Thymus (tissue), 11 donors: Measurements from ENCODE around the gene CREB1. TPM values are rescaled to one million over a fixed set of nuclear protein-coding genes. Genes with fewer than 3 reads are reported as not detected.
"Not testable (repeated sequence)": the region's sequence is repeated elsewhere in the genome, so short reads cannot be mapped to it uniquely, and the experiment has no call there.

Source experiments
- DNase-seq, 9 donors: peaks; one replicate each; pipeline ENCODE4 v3.0.0-alpha.2; 2013; ENCODE audit warnings: low spot score in 9 of 9, low read depth in 6 of 9, missing footprints in 1 of 9
- H3K27ac ChIP-seq, 2 donors: one replicate each; pipeline ENCODE4 v1.5.1; 2013; ENCODE audit warnings: control low read depth in 1 of 2, low read depth in 1 of 2, low read length in 1 of 2, mild to moderate bottlenecking in 1 of 2, moderate library complexity in 1 of 2
- H3K27me3 ChIP-seq, 2 donors: one replicate each; pipeline ENCODE4 v1.5.1; 2013; ENCODE audit warnings: low read length in 1 of 2; ENCODE audit not compliant: control insufficient read depth in 2 of 2, insufficient read depth in 1 of 2
- H3K36me3 ChIP-seq, 2 donors: one replicate each; pipeline ENCODE4 v1.5.1; 2013; ENCODE audit warnings: low read length in 1 of 2, mild to moderate bottlenecking in 1 of 2, moderate library complexity in 1 of 2; ENCODE audit not compliant: control insufficient read depth in 2 of 2, insufficient read depth in 2 of 2
- H3K4me1 ChIP-seq, 2 donors: one replicate each; pipeline ENCODE4 v1.5.1; 2013; ENCODE audit warnings: low read length in 2 of 2; ENCODE audit not compliant: control insufficient read depth in 2 of 2, insufficient read depth in 2 of 2
- H3K4me3 ChIP-seq, 2 donors: one replicate each; pipeline ENCODE4 v1.5.1; 2013; ENCODE audit warnings: low read length in 2 of 2, control low read depth in 1 of 2, mild to moderate bottlenecking in 1 of 2
- H3K9me3 ChIP-seq, 2 donors: one replicate each; pipeline ENCODE4 v1.5.1; 2013; ENCODE audit warnings: low read length in 1 of 2, mild to moderate bottlenecking in 1 of 2; ENCODE audit not compliant: control insufficient read depth in 2 of 2, insufficient read depth in 1 of 2
- WGBS: extraction: QIAGEN DNeasy Blood & Tissue Kit; methylation state at CpG from one replicate; pipeline ENCODE4 v1.1.7; 2013; 5-methylcytosine and 5-hydroxymethylcytosine counted together
- polyA plus RNA-seq: library from polyadenylated mRNA; stranded (reverse); fragments of 200-250 nt; gene quantifications from one replicate; pipeline ENCODE4 v1.2.3, GENCODE V29; 2013
- total RNA-seq: library from RNA; stranded (reverse); fragments of 120-200 nt; gene quantifications from one replicate; pipeline ENCODE4 v1.2.4, GENCODE V29; 2013
- donor health status: healthy.

Gene CREB1
- total and polyA plus RNA-seq, 2 donors, result 15.5 to 50.9 TPM

- 96% methylated on average over 5 of the region's 5 CpGs for WGBS
- Histone ChIP-seq H3K27me3 (no peaks in the 10 kb centered on the region), H3K27ac (no peak overlapping the region), H3K4me3 (no peak overlapping the region), H3K9me3 (no peaks in the 10 kb centered on the region), H3K4me1 (no peaks in the 10 kb centered on the region), H3K36me3 (no peaks in the 10 kb centered on the region)
- DNase-seq, result no peak
Measured at GRCh38 chr2:207487650-207488311, 42.0 kb upstream of the CREB1 start.

GRCh38 chr2:207489251-207489650 is 40.5 kb upstream of the CREB1 start:
- DNase-seq, result no peak
- no peak overlapping the region for H3K27ac ChIP-seq
- H3K9me3 ChIP-seq, result no peaks in the 10 kb centered on the region
- no peaks in the 10 kb centered on the region for H3K4me1 ChIP-seq
- no peak overlapping the region for H3K4me3 ChIP-seq
- H3K36me3 ChIP-seq, result no peaks in the 10 kb centered on the region
- WGBS, result 98% methylated on average over 4 of the region's 4 CpGs
- H3K27me3 ChIP-seq, result no peaks in the 10 kb centered on the region

- Histone ChIP-seq H3K27me3 (no peaks in the 10 kb centered on the region), H3K4me3 (no peak overlapping the region), H3K4me1 (no peaks in the 10 kb centered on the region), H3K9me3 (no peaks in the 10 kb centered on the region), H3K36me3 (no peaks in the 10 kb centered on the region), H3K27ac (no peak overlapping the region)
- DNase-seq, result no peak
- WGBS, result 99% methylated on average over 3 of the region's 3 CpGs
Measured at GRCh38 chr2:207490441-207490840, 39.3 kb upstream of the CREB1 start.

- H3K4me1 ChIP-seq, result no peaks in the 10 kb centered on the region
- no peak overlapping the region for H3K4me3 ChIP-seq
- no peaks in the 10 kb centered on the region for H3K27me3 ChIP-seq
- no peaks in the 10 kb centered on the region for H3K9me3 ChIP-seq
- no peak for DNase-seq
- WGBS, result 94% methylated on average over 2 of the region's 2 CpGs
- H3K27ac ChIP-seq, result no peak overlapping the region
- no peaks in the 10 kb centered on the region for H3K36me3 ChIP-seq
Measured at GRCh38 chr2:207491086-207491485, 38.7 kb upstream of the CREB1 start.

- no peak overlapping the region for H3K27ac ChIP-seq
- DNase-seq, result no peak
- no peak overlapping the region for H3K4me3 ChIP-seq
- H3K4me1 ChIP-seq, result no peaks in the 10 kb centered on the region
- 40% methylated on average over 5 of the region's 5 CpGs for WGBS
- no peaks in the 10 kb centered on the region for H3K36me3 ChIP-seq
- H3K27me3 ChIP-seq, result no peaks in the 10 kb centered on the region
- H3K9me3 ChIP-seq, result no peaks in the 10 kb centered on the region
Measured at GRCh38 chr2:207491956-207492355, 37.8 kb upstream of the CREB1 start.

- H3K36me3 ChIP-seq, result no peaks in the 10 kb centered on the region
- H3K9me3 ChIP-seq, result no peaks in the 10 kb centered on the region
- no peaks in the 10 kb centered on the region for H3K4me1 ChIP-seq
- no peak overlapping the region for H3K4me3 ChIP-seq
- WGBS, result 85% methylated on average over 1 of the region's 1 CpG
- H3K27me3 ChIP-seq, result no peaks in the 10 kb centered on the region
- DNase-seq, result no peak
- H3K27ac ChIP-seq, result no peak overlapping the region
Measured at GRCh38 chr2:207492461-207492860, 37.3 kb upstream of the CREB1 start.

GRCh38 chr2:207494137-207494536 is 35.6 kb upstream of the CREB1 start:
- Histone ChIP-seq H3K27me3 (no peaks in the 10 kb centered on the region), H3K4me3 (no peak overlapping the region), H3K9me3 (no peaks in the 10 kb centered on the region), H3K27ac (no peak overlapping the region), H3K4me1 (no peaks in the 10 kb centered on the region), H3K36me3 (no peaks in the 10 kb centered on the region)
- no peak for DNase-seq
- WGBS, result 98% methylated on average over 1 of the region's 1 CpG

GRCh38 chr2:207496936-207497335 is 32.8 kb upstream of the CREB1 start:
- H3K27ac ChIP-seq, result not testable (repeated sequence)

GRCh38 chr2:207497596-207497995 is 32.2 kb upstream of the CREB1 start:
- 94% methylated on average over 1 of the region's 1 CpG for WGBS
- no peaks in the 10 kb centered on the region for H3K27me3 ChIP-seq
- H3K4me3 ChIP-seq, result no peak overlapping the region
- DNase-seq, result no peak
- no peaks in the 10 kb centered on the region for H3K4me1 ChIP-seq
- no peaks in the 10 kb centered on the region for H3K9me3 ChIP-seq
- no peaks in the 10 kb centered on the region for H3K36me3 ChIP-seq
- no peak overlapping the region for H3K27ac ChIP-seq

More at GRCh38 chr2:207496936-207497335, 32.8 kb upstream of the CREB1 start:
- H3K27me3 ChIP-seq, DNase-seq, H3K4me1 ChIP-seq, H3K9me3 ChIP-seq, H3K36me3 ChIP-seq, H3K4me3 ChIP-seq: not testable (repeated sequence)
- 97% methylated on average over 12 of the region's 12 CpGs for WGBS
